Dedifferentiated amniotic fluid mesenchymal stem cell (primary cell): Measurements from ENCODE around the gene LAMB4.

Experiments
- DNase-seq: peaks from one replicate; pipeline ENCODE4 v3.0.0-alpha.2; 2016; ENCODE audit errors: extremely low spot score

Gene LAMB4

GRCh38 chr7:108083980-108084379 lies 46.2 kb downstream of the LAMB4 start:
- DNase-seq, result no peak

- DNase-seq, result peak; percentile 69
Measured at GRCh38 chr7:108079648-108080591, 50.2 kb downstream of the LAMB4 start.

DNA sequence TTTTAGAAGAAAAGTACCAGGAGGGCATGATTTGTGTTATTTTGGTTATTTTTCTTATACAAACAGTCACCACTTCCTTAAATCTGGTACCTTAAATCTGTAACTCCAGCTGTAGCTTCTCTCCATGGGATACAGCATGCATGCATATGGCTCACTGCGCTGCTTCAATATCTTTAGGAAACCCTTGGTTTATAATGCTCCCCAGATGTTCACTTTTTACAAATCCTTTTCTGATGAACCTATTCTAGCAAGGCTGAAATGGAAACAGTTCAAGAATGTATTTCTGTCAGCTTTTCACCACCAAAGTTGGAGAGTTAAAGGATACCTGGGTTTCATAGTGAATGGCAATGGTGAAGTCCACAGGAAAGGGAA lies 50.9 kb downstream of the LAMB4 start:
- DNase-seq, result no peak

- no peak for DNase-seq
Measured at GRCh38 chr7:108078691-108079090, 51.5 kb downstream of the LAMB4 start.

DNA sequence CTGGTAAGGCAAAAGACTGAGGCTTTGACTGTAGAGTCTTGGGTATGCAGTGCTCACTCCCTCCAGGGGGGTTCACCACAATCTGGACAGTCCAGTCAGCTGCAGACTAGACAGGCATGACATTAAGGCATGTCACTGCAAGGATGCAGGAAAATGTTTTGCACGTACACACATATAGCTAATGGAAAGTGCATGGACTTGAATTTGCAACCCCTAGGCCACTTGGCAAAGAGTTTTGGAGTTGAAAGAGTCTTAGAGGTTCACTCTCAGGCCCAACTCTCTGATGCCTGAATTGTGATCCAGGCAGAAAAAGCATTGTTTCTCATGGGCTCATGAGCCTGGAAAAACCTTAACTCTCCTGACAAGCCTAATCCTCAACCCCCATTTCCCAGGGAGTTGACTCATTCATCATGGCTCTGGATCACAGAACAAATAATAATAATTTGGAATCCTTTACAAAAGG lies 51.9 kb downstream of the LAMB4 start:
- DNase-seq, result no peak

GRCh38 chr7:108077709-108078108 lies 52.5 kb downstream of the LAMB4 start:
- DNase-seq, result no peak

DNA sequence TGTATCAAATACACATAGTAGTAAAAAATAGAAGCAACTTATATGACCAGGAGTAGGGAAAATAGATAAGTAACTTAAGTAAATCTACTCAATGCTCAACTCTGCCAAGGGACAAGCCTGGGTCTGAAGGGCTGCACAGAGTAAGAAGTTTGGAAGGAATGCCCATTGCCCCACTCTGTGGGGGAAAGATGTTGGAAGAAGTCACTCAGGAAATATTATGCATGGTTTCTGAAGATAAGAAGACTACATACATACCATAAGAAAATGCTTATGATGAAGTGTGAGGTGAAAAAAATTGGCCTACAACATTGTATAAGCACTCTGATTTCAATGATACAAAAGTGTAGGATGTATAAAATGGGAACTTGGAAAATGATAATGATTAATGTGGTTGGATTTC lies 54.0 kb downstream of the LAMB4 start:
- DNase-seq, result no peak

DNA sequence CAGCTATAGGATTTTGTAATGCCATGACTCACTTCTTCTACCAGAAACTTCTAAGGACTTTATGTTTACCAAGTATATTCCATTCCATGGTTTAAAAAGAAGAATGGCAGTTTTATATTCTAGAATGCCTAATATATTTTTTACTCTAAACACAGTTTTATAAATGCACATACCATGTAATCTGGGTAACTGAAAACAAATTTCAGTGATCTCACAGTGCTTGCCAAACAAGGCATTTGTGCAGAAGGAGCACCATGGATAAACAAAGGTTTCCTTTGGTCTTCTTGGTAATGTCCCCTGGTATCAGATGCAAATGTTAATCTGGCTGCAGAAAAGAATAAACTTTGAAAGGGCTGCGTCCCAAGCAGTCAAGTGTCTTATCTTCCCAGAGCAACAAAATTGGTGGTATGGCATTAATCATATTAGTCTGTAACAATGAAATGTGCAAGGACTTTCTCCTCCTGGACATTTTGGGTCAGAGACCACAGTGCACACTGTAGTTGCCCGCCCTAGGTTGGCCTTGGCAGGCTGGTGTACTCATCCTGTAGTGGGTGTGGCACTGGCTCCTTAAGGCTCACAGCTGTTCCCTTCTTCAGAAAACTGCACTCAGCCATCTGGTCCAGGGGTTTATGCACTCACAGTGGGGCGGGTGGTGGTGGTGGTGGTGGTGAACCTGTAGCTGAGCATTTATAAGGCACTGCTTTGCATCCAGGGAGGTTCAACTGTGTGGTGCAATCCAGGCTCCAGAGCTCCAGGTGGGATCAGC lies 56.7 kb downstream of the LAMB4 start:
- DNase-seq, result no peak

DNA sequence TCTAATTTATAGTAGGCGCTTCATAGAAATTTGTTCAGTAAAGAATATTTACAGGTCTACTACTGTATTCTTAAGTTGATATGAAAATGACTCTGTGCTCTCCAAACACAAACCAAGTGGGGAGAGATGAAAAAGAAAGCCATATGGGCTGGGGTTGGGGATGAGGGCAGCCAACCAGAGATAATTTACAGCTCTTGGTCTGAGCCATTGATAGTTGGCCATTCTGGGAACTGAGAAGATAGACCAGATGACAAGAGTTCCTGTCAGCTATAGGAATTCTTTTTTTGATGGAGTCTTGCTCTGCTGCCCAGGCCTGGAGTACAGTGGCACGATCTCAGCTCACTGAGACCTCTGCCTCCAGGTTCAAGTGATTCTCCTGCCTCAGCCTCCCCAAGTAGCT lies 57.4 kb downstream of the LAMB4 start:
- no peak for DNase-seq

GRCh38 chr7:108072116-108072515 lies 58.0 kb downstream of the LAMB4 start:
- no peak for DNase-seq

DNA sequence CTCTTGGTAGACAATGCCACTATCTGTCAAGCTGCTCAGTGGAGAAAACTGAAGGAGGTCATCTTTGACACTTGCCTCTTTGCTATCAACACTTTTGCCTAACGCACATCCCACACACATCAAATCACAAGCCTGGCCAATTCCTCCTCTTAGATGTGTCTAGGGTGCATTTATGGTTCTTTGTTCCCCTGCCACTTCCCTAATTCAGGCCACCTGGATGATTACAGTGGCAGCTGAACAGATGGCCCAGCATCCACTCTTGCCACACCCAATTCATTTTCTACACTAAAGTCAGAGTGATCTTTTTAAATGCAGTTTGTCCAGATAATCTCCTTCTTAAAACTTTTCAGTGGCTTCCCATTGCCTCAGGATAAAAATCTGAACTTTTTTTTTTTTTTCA lies 58.6 kb downstream of the LAMB4 start:
- DNase-seq, result no peak

- DNase-seq, result no peak
Measured at GRCh38 chr7:108069646-108070045, 60.5 kb downstream of the LAMB4 start.

DNA sequence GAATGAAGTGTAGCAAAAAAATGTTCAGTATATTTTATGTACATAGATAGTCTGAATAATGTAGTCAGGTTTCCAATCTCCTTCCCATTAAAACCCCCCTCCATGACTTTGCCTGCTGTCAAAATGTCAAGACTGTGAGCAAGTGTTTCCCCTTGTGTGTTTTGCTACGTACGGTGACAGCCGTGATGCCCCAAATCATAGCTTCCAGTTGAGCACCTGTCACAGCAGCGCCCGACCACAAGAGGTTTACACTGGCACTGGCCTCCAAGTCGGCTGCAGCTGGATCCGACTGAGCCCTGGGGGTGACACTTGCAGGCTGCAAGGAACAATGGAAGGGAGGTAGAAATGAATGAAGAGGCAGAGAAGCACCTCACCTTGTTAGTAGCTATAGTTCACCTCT lies 62.3 kb downstream of the LAMB4 start:
- DNase-seq, result no peak

DNA sequence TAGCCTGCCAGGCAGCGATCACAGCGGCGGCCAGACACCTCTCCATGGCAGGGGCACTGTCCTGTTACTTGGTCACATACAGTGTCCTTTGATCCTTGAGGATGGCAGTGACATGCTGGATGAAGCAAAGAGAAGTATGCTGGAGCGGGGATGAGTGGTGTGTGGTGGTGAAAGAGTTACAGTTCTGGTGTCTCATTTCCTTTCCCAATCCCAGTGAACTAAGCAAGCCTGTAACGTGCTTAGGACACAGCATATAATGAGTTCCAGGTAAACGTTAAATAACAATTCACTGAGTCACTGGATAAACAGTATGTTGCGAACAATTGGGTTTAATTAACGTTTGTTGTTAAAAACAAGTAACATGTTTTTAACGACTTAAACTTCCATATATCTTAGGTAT lies 63.7 kb downstream of the LAMB4 start:
- DNase-seq, result no peak

DNA sequence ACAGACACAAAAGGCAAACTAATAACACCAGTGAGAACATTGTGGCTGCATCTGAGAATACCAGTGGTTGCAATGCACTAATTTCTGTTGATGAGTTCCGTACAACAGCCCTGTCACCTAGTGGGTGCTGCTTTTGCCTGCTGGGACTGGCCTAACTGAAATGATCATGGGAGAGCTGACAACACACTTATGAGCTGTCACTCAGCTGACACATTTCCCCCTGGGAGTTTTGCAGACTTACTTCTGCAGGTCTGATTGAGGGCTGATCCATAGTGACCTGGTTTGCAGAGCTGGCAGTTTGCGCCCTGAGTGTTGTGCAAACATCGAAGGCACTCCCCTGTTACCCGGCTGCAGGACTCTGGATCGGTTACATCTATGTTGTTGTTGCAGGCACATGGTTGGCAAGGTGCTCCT lies 66.6 kb downstream of the LAMB4 start:
- no peak for DNase-seq

DNA sequence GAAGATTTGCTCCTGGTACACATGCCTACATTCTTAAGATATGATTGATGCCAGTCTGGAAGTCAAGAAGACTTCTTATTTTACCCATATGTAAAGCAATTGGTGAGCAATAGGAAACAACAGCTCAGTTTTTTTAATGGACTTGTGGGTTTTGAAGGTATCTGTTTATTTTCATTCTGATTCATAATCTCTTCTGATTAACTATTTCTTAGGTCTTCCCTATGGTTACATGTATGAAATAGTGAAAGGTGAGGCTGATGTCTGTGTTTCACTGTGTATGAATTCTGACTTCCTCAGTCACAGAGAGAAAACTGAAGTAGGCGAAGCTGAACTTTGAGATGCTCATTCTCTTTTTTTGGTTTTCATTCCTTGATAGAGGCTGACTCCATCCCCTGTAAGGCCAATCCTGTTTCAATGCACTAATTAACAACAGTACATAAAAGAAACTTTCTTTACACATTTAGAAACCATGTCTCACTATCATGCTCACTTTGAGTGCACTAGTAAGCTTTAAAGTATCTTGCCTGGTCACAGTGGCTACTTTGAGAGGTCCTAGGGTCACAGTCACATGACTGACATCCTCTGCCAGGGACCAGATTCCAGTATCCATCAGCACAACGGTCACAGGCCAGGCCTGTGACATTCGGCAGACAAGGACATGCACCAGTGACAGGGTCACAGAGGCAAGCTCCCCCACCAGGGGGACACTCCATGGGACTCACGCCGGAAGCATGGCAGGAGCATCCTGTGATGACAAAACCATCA lies 67.7 kb downstream of the LAMB4 start:
- no peak for DNase-seq

DNA sequence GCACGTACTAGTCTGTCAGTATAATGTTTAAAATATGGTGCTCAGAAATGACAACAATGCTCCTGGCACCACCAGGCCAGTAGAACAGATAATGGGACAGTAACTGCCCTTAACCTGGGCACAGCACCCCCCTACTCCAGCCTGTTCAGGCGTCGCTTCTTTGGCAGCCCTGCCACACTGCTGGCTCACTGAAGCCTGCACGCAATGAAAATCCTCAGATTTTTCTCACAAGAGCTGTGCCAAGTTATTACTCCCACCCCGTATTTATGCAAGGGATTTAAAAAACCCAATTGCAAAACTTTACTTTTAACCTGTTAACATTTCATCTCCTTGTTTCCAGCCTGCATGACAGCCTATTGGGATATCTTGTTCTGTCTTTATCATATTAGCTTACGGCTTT lies 70.6 kb downstream of the LAMB4 start:
- no peak for DNase-seq

- DNase-seq, result no peak
Measured at GRCh38 chr7:108057951-108058481, 72.1 kb downstream of the LAMB4 start.

GRCh38 chr7:108055611-108056021 lies 74.5 kb downstream of the LAMB4 start:
- DNase-seq, result no peak

DNA sequence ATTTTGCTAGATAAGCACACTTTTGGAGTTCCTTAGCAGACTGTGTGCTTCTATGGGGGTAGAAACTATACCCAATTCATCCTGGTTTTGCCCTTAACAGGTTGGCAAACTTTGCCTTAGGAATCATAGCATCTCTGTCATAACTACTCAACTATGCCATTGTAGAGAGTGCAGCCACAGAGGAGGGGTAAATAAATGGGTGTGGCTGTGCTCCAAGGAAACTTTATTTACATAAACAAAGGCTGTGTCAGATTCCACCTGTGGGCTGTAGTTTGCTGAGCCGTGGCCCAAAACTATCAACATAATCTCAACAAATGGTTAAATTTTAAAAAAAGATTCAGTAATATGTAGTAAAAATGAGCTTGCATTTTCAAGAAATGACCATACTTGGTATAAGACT lies 75.6 kb downstream of the LAMB4 start:
- no peak for DNase-seq

GRCh38 chr7:108053250-108053649 lies 76.9 kb downstream of the LAMB4 start:
- DNase-seq, result no peak

DNA sequence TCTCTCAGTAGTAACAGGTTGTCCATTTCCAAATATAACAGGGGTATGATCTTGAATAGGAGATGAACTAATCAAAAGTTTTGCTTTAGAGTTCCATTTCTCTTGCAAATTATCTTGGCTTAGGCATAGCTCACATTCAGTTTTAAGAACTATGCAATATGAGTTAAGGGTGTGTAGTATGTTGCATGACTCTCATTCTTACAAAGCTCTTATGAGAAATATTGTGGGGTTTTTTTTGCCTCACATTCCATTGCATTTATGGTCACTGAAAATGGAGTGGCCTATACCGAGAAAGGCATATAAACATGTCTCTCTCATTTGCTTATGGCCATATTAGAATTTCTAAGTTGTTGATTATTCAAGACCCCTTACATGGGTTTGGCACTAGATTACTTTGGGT lies 78.7 kb downstream of the LAMB4 start:
- DNase-seq, result peak; percentile 79
